Prostate gland (tissue), 1 donor: ENCODE results near the gene METTL13.

ENCODE experiments used
- POLR2A ChIP-seq: fragments of 450-650 bp; IDR thresholded peaks from one replicate; pipeline ENCODE4 v1.6.1; 2016; ENCODE audit warnings: antibody characterized with exemption, mild to moderate bottlenecking
- POLR2AphosphoS5 ChIP-seq: sonication (generic); formaldehyde crosslinking; IDR thresholded peaks from one replicate; pipeline ENCODE4 v1.6.1; 2017; ENCODE audit warnings: antibody characterized with exemption

DNA sequence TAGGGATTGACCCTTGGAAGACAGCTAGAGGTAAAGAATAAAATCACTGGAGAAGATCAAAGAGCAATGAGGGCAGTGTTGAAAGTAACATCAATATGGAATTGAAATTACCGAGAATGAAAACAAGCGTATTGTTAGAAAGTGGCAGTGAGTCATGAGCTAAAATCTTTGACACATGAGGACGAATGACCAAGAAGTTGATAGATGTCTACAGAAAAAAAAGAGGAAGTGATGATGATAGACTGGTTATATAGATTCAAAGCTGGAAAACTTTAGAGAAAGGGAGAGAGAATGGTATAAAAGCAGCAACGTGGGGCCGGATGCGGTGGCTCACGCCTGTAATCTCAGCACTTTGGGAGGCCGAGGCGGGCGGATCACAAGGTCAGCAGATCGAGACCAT lies 47.3 kb downstream of the METTL13 start:
- TF ChIP-seq POLR2A (no peak), POLR2AphosphoS5 (no peak)
